WERI-Rb-1 (cell line): ENCODE data around the gene FHIP1A.

Source experiments
- DNase-seq: peaks from one replicate; pipeline ENCODE4 v3.0.0-alpha.2; 2020
- H3K27ac ChIP-seq: fragments of 250-450 bp; sonication (Bioruptor Pico); 2 replicates; pipeline ENCODE4 v1.5.1; 2020; ENCODE audit warnings: mild to moderate bottlenecking, moderate library complexity
- H3K27me3 ChIP-seq: fragments of 250-450 bp; sonication (Bioruptor Pico); 2 replicates; pipeline ENCODE4 v1.5.1; 2021; ENCODE audit warnings: mild to moderate bottlenecking, low read depth, moderate library complexity; ENCODE audit not compliant: insufficient read depth, severe bottlenecking
- H3K36me3 ChIP-seq: fragments of 250-450 bp; sonication (Bioruptor Pico); 2 replicates; pipeline ENCODE4 v1.5.1; 2020; ENCODE audit warnings: mild to moderate bottlenecking, moderate library complexity
- H3K4me3 ChIP-seq: 2 replicates; pipeline ENCODE4 v1.5.1; 2011; ENCODE audit warnings: low read depth, mild to moderate bottlenecking, control low read depth, low read length
- H3K9me3 ChIP-seq: fragments of 250-450 bp; sonication (Bioruptor Pico); 2 replicates; pipeline ENCODE4 v1.5.1; 2021; ENCODE audit warnings: mild to moderate bottlenecking, moderate library complexity; ENCODE audit not compliant: severe bottlenecking
- CTCF ChIP-seq: IDR thresholded peaks from 2 replicates; pipeline ENCODE4 v1.5.1; 2011; ENCODE audit warnings: low read depth, mild to moderate bottlenecking, control low read depth, inconsistent platforms, low read length

FHIP1A gene

GRCh38 chr4:151408630-151409469, at the start of gene FHIP1A:
Gene FHIP1A, plus strand, starts transcription at chr4:151409176. Its CDS starts 157,084 bp downstream, at chr4:151566260.
- Histone ChIP-seq H3K27me3 (no peaks in the 10 kb centered on the region), H3K27ac (peak within 1 kb of the TSS; percentile 64), H3K4me3 (peak within 1 kb of the TSS; percentile 61), H3K36me3 (peaks cover 3% of the 10 kb centered on the region; the same call in 1 of the 2 replicates), H3K9me3 (no peaks in the 10 kb centered on the region)
- DNase-seq: peak; percentile 95
- peak; percentile 25 for TF ChIP-seq CTCF

GRCh38 chr4:151359576-151359975, 49.4 kb upstream of the FHIP1A start:
- Histone ChIP-seq H3K4me3 (no peak overlapping the region), H3K27ac (no peak overlapping the region), H3K27me3 (no peaks in the 10 kb centered on the region), H3K9me3 (no peaks in the 10 kb centered on the region), H3K36me3 (no peaks in the 10 kb centered on the region)
- no peak for TF ChIP-seq CTCF
- DNase-seq: no peak

- TF ChIP-seq CTCF: no peak
- H3K36me3 ChIP-seq: no peaks in the 10 kb centered on the region
Measured at GRCh38 chr4:151361126-151361525, 47.9 kb upstream of the FHIP1A start.

GRCh38 chr4:151361966-151362365, 47.0 kb upstream of the FHIP1A start:
- Histone ChIP-seq H3K9me3 (no peaks in the 10 kb centered on the region), H3K36me3 (no peaks in the 10 kb centered on the region), H3K4me3 (no peak overlapping the region), H3K27ac (no peak overlapping the region), H3K27me3 (no peaks in the 10 kb centered on the region)
- TF ChIP-seq CTCF: no peak
- DNase-seq: no peak

More at GRCh38 chr4:151361126-151361525, 47.9 kb upstream of the FHIP1A start:
- no peaks in the 10 kb centered on the region for H3K9me3 ChIP-seq
- DNase-seq: no peak
- no peaks in the 10 kb centered on the region for H3K27me3 ChIP-seq
- H3K4me3 ChIP-seq: no peak overlapping the region
- H3K27ac ChIP-seq: no peak overlapping the region

GRCh38 chr4:151362404-151363164, 46.4 kb upstream of the FHIP1A start:
- Histone ChIP-seq H3K9me3 (no peaks in the 10 kb centered on the region), H3K36me3 (no peaks in the 10 kb centered on the region), H3K27me3 (no peaks in the 10 kb centered on the region), H3K27ac (0 out of 2 replicates have a peak overlapping the region, but pooled peaks have one; percentile 11), H3K4me3 (no peak overlapping the region)
- DNase-seq: peak; percentile 91
- peak; percentile 95 for TF ChIP-seq CTCF
